Amniotic epithelial cell (primary cell): Measurements from ENCODE around the gene TBC1D2B.
A peak's percentile ranks its signal among the peaks of the same experiment; 100 is the strongest.

Experiments used
- DNase-seq: peaks from one replicate; pipeline ENCODE4 v3.0.0-alpha.2; 2010; ENCODE audit warnings: low read depth

TBC1D2B gene

GRCh38 chr15:78054518-78054917 lies 23.0 kb downstream of the TBC1D2B start:
- DNase-seq = no peak

GRCh38 chr15:78052545-78052944 lies 25.0 kb downstream of the TBC1D2B start:
- no peak for DNase-seq

- DNase-seq = peak; percentile 81
Measured at GRCh38 chr15:78052001-78052401, 25.5 kb downstream of the TBC1D2B start.

GRCh38 chr15:78051596-78051995 lies 25.9 kb downstream of the TBC1D2B start:
- DNase-seq = no peak

- no peak for DNase-seq
Measured at GRCh38 chr15:78050826-78051225, 26.7 kb downstream of the TBC1D2B start.

- peak; percentile 54 for DNase-seq
Measured at GRCh38 chr15:78050441-78050809, 27.1 kb downstream of the TBC1D2B start.

GRCh38 chr15:78049691-78050440 lies 27.6 kb downstream of the TBC1D2B start:
- peak; percentile 98 for DNase-seq

GRCh38 chr15:78048628-78048920 lies 28.9 kb downstream of the TBC1D2B start:
- no peak for DNase-seq

GRCh38 chr15:78047761-78048627 lies 29.5 kb downstream of the TBC1D2B start:
- peak; percentile 91 for DNase-seq

GRCh38 chr15:78046796-78047341 lies 30.6 kb downstream of the TBC1D2B start:
- peak; percentile 88 for DNase-seq

- no peak for DNase-seq
Measured at GRCh38 chr15:78045189-78045588, 32.3 kb downstream of the TBC1D2B start.

GRCh38 chr15:78044407-78045155 lies 32.9 kb downstream of the TBC1D2B start:
- DNase-seq = peak; percentile 55

- DNase-seq = no peak
Measured at GRCh38 chr15:78041946-78042345, 35.6 kb downstream of the TBC1D2B start.

GRCh38 chr15:78040653-78041244 lies 36.8 kb downstream of the TBC1D2B start:
- DNase-seq = no peak

GRCh38 chr15:78038585-78039247 lies 38.8 kb downstream of the TBC1D2B start:
- DNase-seq = no peak

GRCh38 chr15:78037779-78038305 lies 39.7 kb downstream of the TBC1D2B start:
- no peak for DNase-seq

- no peak for DNase-seq
Measured at GRCh38 chr15:78037328-78037727, 40.2 kb downstream of the TBC1D2B start.

GRCh38 chr15:78035861-78036476 lies 41.5 kb downstream of the TBC1D2B start:
- DNase-seq = no peak

GRCh38 chr15:78035321-78035751 lies 42.2 kb downstream of the TBC1D2B start:
- DNase-seq = peak; percentile 70

- no peak for DNase-seq
Measured at GRCh38 chr15:78034495-78035191, 42.9 kb downstream of the TBC1D2B start.
